Measurements from ENCODE around the gene ROBO1.
A peak's percentile ranks its signal among the peaks of the same experiment; 100 is the strongest.

The ROBO1 gene

GRCh38 chr3:79436387-79436786 lies 331.4 kb downstream of the ROBO1 start:
- DNase-seq, result no peak

- DNase-seq, result no peak
Observed at GRCh38 chr3:79427081-79427480, 340.7 kb downstream of the ROBO1 start.

- DNase-seq, result no peak
Observed at GRCh38 chr3:79424811-79425210, 343.0 kb downstream of the ROBO1 start.

- DNase-seq, result no peak
Observed at GRCh38 chr3:79423417-79423816, 344.4 kb downstream of the ROBO1 start.

- no peak for DNase-seq
Observed at GRCh38 chr3:79421273-79421672, 346.5 kb downstream of the ROBO1 start.

- DNase-seq, result no peak
Observed at GRCh38 chr3:79418855-79419621, 348.8 kb downstream of the ROBO1 start.

- DNase-seq, result no peak
Observed at GRCh38 chr3:79415356-79415755, 352.4 kb downstream of the ROBO1 start.

GRCh38 chr3:79414806-79415205 lies 353.0 kb downstream of the ROBO1 start:
- DNase-seq, result no peak

- no peak for DNase-seq
Observed at GRCh38 chr3:79414035-79414434, 353.8 kb downstream of the ROBO1 start.

GRCh38 chr3:79412537-79412936 lies 355.3 kb downstream of the ROBO1 start:
- DNase-seq, result no peak

- DNase-seq, result no peak
Observed at GRCh38 chr3:79410617-79411016, 357.2 kb downstream of the ROBO1 start.

- DNase-seq, result no peak
Observed at GRCh38 chr3:79410136-79410535, 357.7 kb downstream of the ROBO1 start.

- DNase-seq, result no peak
Observed at GRCh38 chr3:79406175-79406574, 361.6 kb downstream of the ROBO1 start.

GRCh38 chr3:79405183-79405582 lies 362.6 kb downstream of the ROBO1 start:
- DNase-seq, result no peak

- no peak for DNase-seq
Observed at GRCh38 chr3:79396595-79396994, 371.2 kb downstream of the ROBO1 start.

- DNase-seq, result no peak
Observed at GRCh38 chr3:79392479-79392878, 375.3 kb downstream of the ROBO1 start.

- DNase-seq, result no peak
Observed at GRCh38 chr3:79390352-79390751, 377.4 kb downstream of the ROBO1 start.

GRCh38 chr3:79385211-79385610 lies 382.6 kb downstream of the ROBO1 start:
- DNase-seq, result no peak

GRCh38 chr3:79383402-79384012 lies 384.3 kb downstream of the ROBO1 start:
- DNase-seq, result no peak

- DNase-seq, result no peak
Observed at GRCh38 chr3:79380581-79380980, 387.2 kb downstream of the ROBO1 start.

GRCh38 chr3:79378064-79378463 lies 389.7 kb downstream of the ROBO1 start:
- no peak for DNase-seq

GRCh38 chr3:79369306-79369705 lies 398.5 kb downstream of the ROBO1 start:
- DNase-seq, result no peak

GRCh38 chr3:79368403-79368802 lies 399.4 kb downstream of the ROBO1 start:
- DNase-seq, result peak; percentile 46

GRCh38 chr3:79367803-79368202 lies 400.0 kb downstream of the ROBO1 start:
- DNase-seq, result no peak

GRCh38 chr3:79367066-79367465 lies 400.7 kb downstream of the ROBO1 start:
- no peak for DNase-seq
